Stimulated activated CD8-positive, alpha-beta memory T cell treated with anti-CD3 and anti-CD28 coated beads, Interleukin-15, amount 100 ng/mL, for 24 hours (primary cell): ENCODE measurements around the gene CD302.
A peak's percentile ranks its signal among the peaks of the same experiment; 100 is the strongest.
"Not testable (repeated sequence)": the region's sequence is repeated elsewhere in the genome, so short reads cannot be mapped to it uniquely, and the experiment has no call there.

Experiments
- DNase-seq: peaks from one replicate; pipeline ENCODE4 v3.0.0-alpha.2; 2020; ENCODE audit warnings: low read depth

CD302 gene, protein sequence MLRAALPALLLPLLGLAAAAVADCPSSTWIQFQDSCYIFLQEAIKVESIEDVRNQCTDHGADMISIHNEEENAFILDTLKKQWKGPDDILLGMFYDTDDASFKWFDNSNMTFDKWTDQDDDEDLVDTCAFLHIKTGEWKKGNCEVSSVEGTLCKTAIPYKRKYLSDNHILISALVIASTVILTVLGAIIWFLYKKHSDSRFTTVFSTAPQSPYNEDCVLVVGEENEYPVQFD

DNA sequence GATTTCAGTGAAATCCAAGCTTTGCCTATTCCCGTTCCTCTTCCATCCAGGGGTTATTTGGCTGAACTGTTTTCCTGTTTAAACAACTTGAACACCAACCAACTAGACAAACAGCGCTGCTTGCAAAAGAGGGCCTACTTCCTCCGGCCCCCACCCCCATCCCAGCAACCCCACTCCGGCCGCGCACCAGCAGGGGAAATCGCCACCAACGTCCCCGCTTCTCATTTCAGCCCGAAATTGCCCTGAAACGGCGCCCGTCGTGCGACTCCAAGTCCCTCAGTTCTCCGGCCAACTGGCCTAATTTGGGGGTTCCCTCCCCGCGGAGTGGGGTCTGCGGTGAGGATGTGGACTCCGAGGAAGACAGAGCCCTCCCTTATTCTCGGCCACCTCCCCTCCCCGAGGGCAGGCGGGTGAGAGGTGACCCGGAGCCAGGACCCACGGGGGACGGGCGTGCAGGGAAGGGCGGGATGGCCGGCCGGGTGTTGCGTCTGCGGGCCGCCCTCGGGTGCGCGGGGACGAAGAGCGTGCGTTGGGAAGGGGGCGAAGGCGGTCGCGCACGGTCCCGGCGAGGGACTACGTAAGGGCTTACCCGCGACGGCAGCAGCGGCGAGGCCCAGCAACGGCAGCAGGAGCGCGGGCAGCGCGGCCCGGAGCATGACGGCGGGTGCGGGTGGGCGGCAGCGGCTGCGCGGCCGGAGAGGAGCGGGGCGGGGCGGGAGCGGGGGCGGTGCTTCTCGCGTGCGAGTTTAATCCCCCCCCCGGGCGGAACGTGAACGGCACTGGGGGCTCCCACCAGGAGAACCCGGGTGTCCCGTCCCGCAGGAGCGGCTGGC, at the start of gene CD302:
CD302 (minus strand) TSS at position 666 of the 833 bp plus-strand sequence; CDS start at position 656, 10 bp downstream.
- peak; percentile 13 for DNase-seq

DNA sequence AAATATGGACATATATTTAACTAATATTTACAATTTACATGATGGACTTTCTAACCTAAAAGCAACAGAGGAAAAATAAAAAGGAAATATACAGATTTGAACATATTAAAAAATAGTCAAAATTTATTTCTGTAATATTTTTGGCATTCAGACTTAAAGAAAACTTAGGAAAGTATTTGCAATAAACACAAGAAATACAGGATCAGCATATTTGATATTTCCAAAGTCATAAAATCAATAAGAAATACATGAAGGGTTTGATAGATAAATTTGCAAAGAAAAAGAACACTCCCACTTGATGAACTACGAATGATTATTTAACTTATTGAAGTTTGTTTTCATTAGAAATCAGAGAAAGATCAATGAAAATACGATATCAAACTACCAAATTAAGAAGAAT, 48.6 kb upstream of the CD302 start:
- no peak for DNase-seq

DNA sequence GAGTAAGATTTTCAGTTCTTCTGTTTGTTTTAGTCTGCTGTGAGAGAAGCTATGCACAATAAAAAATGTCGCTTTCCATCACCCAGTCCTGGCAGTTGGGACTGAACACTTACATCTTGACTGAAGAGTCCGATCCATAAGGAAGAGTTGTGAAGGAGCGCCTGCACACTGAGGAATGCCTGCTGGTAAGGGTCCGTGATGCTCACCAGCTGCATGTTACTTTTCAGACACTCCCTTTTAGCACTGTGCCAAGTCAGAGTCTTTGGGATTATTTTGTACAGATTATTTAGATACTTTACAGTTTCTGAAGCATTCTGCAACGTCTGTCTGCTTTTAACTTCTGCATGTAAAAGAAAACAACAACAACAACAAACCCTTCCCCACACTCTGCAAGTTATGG, 42.6 kb upstream of the CD302 start:
- no peak for DNase-seq

GRCh38 chr2:159832858-159833257, 34.9 kb upstream of the CD302 start:
- no peak for DNase-seq

GRCh38 chr2:159832026-159832425, 34.0 kb upstream of the CD302 start:
- no peak for DNase-seq

DNA sequence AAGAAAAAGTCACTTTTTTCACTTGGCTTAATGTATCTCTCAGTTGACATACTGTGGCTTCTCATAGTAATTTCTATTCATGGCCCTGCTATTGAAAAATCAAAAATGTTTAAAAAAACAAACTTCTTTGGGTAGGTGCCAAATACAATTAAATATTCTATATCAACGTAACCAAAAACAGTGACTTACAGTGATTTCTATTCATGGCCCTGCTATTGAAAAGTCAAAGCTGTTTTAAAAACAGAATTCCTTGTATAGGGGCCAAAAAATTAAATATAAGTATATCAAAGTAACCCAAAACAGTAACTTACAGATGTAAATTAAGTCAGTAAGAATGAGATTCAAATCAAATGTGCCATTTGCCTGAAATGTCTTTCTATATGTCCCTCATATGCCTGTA, 31.4 kb upstream of the CD302 start:
- DNase-seq, result no peak

GRCh38 chr2:159828738-159829137, 30.7 kb upstream of the CD302 start:
- no peak for DNase-seq

DNA sequence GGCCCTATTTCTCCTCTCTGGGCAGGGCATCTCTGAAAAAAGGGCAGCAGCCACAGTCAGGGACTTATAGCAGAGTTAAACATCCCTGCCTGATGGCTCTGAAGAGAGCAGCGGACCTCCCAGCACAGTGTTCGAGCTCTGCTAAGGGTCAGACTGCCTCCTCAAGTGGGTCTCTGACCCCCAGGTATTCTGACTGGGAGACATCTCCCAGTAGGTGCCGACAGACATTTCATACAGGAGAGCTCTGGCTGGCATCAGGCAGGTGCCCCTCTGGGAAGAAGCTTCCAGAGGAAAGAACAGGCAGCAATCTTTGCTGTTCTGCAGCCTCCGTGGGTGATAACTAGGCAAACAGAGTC, 24.4 kb upstream of the CD302 start:
- not testable (repeated sequence) for DNase-seq

- DNase-seq, result not testable (repeated sequence)
Observed at GRCh38 chr2:159821775-159822477, 23.9 kb upstream of the CD302 start.

- no peak for DNase-seq
Observed at GRCh38 chr2:159818940-159819339, 20.9 kb upstream of the CD302 start.

- DNase-seq, result no peak
Observed at GRCh38 chr2:159817283-159817682, 19.3 kb upstream of the CD302 start.

- DNase-seq, result no peak
Observed at GRCh38 chr2:159811232-159811631, 13.2 kb upstream of the CD302 start.

GRCh38 chr2:159808032-159808425, 10.0 kb upstream of the CD302 start:
- no peak for DNase-seq

- no peak for DNase-seq
Observed at GRCh38 chr2:159807183-159808031, 9.4 kb upstream of the CD302 start.

DNA sequence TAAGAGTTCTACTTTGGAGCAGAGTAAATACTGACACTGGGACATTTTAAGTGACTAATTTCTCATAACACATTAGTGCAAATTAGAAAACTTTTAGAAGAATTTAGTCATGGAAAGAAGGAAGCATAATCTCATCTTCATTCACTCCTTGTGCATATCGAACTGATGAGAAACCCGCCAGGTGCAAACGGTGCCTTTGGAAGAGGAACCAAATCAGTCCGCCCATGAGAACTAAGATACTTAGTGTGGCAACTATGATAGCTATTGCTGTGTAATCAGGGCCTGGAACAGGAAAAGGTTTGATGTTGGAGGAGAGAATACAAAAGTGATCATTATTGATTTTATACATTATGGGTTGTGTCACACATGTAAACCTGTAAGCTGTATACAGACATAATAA, 6.9 kb upstream of the CD302 start:
- DNase-seq, result no peak

DNA sequence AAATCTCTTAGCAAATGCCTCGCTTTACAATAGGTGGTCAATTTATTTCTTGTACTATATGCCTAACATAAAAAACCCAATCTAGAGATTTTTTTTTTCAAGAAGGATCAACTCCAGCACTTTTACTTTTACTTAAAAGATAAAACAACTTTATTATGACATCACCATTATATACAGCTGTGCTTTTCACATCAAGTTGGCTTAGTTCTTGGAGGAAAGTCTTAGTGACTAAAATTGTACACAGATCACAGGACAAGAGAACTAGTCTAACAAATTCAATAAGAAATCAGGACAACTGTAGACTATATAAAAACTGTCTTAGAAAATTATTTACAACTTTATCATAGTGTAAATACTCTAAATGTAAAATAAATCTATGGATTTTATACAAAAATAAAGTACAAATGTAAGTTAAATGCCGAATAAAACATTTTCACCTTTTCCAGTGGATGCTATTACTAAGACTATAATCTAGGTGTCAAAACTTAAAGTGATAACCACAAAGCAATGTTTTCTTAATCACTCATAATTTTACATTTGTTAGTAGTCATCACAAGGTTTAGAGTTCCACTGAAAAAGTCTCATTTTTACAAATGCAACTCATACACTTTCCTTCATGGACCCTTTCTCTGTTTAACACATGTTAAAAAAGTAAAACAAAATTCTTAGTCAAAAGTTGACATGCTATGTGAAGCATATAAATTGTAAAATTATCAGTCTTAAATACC, 5.4 kb upstream of the CD302 start:
- no peak for DNase-seq

GRCh38 chr2:159802673-159803072, 4.7 kb upstream of the CD302 start:
- no peak for DNase-seq

DNA sequence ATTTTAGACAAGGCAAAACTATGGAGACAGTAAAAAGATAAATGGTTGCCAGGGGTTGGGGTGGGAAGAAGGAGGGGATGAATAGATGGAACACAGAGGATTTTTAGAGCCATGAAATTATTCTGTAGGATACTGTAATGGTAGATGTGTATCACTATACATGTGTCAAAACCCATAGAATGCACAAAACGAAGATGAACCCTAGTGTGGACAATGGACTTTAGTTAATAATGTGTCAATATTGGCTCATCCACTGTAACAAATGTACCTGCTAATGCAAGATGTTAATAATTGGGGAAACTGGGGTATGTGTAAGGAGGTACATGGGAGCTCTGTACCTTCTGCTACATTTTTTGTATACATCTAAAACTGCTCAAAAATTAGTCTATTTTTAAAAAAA, 1.8 kb upstream of the CD302 start:
- no peak for DNase-seq

- DNase-seq, result no peak
Observed at GRCh38 chr2:159798376-159798725, 343 bp upstream of the CD302 start.

DNA sequence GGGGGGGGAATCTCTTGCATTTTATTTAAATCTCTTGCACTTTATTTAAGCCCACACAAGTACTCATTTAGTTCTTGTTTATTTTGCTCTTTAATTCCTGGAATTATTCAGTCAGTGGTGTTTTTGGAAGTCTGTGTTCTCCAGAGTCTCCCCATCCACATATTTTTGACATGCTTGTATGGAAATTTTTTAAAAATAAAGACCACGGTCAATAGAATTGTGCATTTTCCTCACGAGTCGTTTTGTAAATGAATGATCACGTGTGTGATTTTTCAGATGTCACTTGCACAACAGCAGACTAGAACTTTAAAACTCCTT, 824 bp downstream of the CD302 start:
- DNase-seq, result no peak

DNA sequence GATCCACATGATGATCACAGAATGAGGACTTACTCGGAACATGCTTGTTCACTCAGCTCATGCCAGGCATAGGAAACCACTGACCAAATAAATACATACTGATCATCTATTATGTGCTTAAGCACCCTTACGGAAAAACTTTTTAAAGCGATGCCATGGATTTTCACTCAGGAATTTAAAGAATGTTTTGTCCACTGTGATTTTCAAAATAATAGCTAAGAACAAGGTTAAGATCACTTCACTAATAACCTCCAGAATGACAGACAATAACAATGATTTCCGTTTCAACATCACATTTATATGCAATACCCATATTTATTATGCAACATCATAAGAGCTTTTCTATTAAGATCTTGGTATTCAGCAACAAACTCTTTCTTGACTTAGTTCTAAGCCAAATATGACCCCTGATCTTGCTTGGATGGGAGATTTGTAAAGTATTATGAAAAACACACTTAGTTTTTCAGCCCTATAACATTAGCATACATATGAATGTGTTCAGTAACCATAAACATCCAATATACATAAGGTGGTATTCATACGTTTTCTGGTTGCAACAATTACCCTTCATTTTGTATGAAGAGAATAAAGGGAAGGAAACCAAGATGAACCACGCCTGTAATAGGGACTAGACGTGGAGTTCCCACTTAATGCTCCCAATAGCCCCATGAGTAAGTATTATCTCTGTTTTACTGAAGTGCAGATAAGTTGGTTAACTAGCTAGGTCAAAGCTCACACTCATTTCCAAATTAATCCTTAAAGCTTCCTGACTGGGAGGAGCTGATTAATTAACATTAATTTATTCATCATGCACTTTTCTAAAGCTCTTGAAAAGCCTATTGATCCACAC, 1.9 kb downstream of the CD302 start:
- no peak for DNase-seq
